Upper lobe of left lung (tissue), 6 donors: ENCODE data around the gene PSMG4. TPM values are rescaled to one million over a fixed set of nuclear protein-coding genes. Genes with fewer than 3 reads are reported as not detected.

Experiments
- ATAC-seq, 2 donors: fragments of 200-7000 bp; cut with Tn5 transposase; one replicate each; pipeline ENCODE4 v1.9.1; 2022; ENCODE audit warnings: mild to moderate bottlenecking in 2 of 2, moderate library complexity in 2 of 2; ENCODE audit not compliant: low FRiP score in 2 of 2
- DNase-seq, 2 donors: peaks; one replicate each; pipeline ENCODE4 v3.0.0-alpha.2; 2019 to 2020
- H3K27ac ChIP-seq, 4 donors: fragments of 200-600 bp; sonication (generic); one replicate each; pipeline ENCODE4 v1.5.1; 2016 to 2019
- H3K27me3 ChIP-seq, 4 donors: fragments of 200-600 bp; sonication (generic); one replicate each; pipeline ENCODE4 v1.5.1; 2017 to 2019
- H3K36me3 ChIP-seq, 4 donors: fragments of 200-600 bp; sonication (generic); one replicate each; pipeline ENCODE4 v1.5.1; 2016 to 2019
- H3K4me1 ChIP-seq, 4 donors: fragments of 200-600 bp; sonication (generic); one replicate each; pipeline ENCODE4 v1.5.1; 2018 to 2019
- H3K4me3 ChIP-seq, 4 donors: fragments of 200-600 bp; sonication (generic); one replicate each; pipeline ENCODE4 v1.5.1; 2017 to 2019; ENCODE audit warnings: mild to moderate bottlenecking in 2 of 4, moderate library complexity in 1 of 4
- H3K9me3 ChIP-seq, 4 donors: fragments of 200-600 bp; sonication (generic); one replicate each; pipeline ENCODE4 v1.5.1; 2018 to 2019
- EP300 ChIP-seq, 4 donors: sonication (generic); formaldehyde crosslinking; IDR thresholded peaks; one replicate each; pipeline ENCODE4 v1.5.1; 2017; ENCODE audit warnings: antibody characterized with exemption in 4 of 4, control low read depth in 2 of 4
- POLR2A ChIP-seq, 4 donors: fragments of 450-650 bp; IDR thresholded peaks; one replicate each; pipeline ENCODE4 v1.5.1; 2016 to 2017; ENCODE audit warnings: antibody characterized with exemption in 4 of 4, mild to moderate bottlenecking in 2 of 4
- POLR2AphosphoS5 ChIP-seq, 2 donors: sonication (generic); formaldehyde crosslinking; IDR thresholded peaks; one replicate each; pipeline ENCODE4 v1.5.1; 2017; ENCODE audit warnings: antibody characterized with exemption in 2 of 2
- WGBS, 2 donors: methylation state at CpG; one replicate each; pipeline ENCODE4 v1.1.5; 2017 to 2018; 5-methylcytosine and 5-hydroxymethylcytosine counted together
- total RNA-seq, 6 donors: library from RNA; depleted of rRNA in 4 of 6; stranded (reverse); fragments of >200 nt in 4 of 6; gene quantifications; one replicate each; pipeline versions ENCODE4 v1.1.0 to v1.2.1, GENCODE V29; 2016 to 2021
- TF ChIP-seq, protein P1 (sequence below), 6 experiments: fragments of 450-650 bp in 4 of 6; fragments of 200-600 bp in 2 of 6; sonication (generic) in 2 of 6; IDR thresholded peaks; one replicate each; pipeline ENCODE4 v1.5.1; 2016 to 2019; ENCODE audit warnings: antibody characterized with exemption in 6 of 6
- donor health status: DM: no; HTN: no; CAD: no; lungs with moderate emphysema.
- donor health status: DM: no; HTN: yes; CAD: no; lungs with severe emphysema.

Gene PSMG4
- total RNA-seq, 6 donors from 2014 or later = 17.0 to 24.5 (median 22.9) TPM

DNA sequence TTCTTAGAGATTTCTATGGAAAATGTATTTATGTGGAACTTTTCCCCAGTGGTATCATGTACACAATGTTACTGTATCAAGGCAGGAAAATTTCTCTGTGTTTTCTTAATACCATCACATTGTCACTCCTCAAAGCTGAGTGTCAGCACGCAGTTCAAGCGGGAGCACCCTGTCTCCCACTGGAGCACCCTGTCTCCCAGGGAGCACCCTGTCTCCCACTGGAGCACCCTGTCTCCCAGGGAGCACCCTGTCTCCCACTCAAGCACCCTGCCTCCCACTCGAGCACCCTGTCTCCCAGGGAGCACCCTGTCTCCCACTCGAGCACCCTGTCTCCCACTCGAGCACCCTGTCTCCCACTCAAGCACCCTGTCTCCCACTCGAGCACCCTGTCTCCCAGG is 51.3 kb downstream of the PSMG4 start:
- WGBS, 2 donors = 68 to 76% methylated on average over 6 of the region's 6 CpGs
- H3K4me3 ChIP-seq = no peak overlapping the region
- no peaks in the 10 kb centered on the region for H3K36me3 ChIP-seq
- H3K9me3 ChIP-seq = peaks cover 0 to 4% (median 0%) of the 10 kb centered on the region in 4 donors
- TF ChIP-seq POLR2A (IDR thresholded peaks at IDR 0.05) (no peak), EP300 (IDR thresholded peaks at IDR 0.05) (no peak), POLR2AphosphoS5 (IDR thresholded peaks at IDR 0.05) (no peak)
- TF ChIP-seq, protein P1, sequence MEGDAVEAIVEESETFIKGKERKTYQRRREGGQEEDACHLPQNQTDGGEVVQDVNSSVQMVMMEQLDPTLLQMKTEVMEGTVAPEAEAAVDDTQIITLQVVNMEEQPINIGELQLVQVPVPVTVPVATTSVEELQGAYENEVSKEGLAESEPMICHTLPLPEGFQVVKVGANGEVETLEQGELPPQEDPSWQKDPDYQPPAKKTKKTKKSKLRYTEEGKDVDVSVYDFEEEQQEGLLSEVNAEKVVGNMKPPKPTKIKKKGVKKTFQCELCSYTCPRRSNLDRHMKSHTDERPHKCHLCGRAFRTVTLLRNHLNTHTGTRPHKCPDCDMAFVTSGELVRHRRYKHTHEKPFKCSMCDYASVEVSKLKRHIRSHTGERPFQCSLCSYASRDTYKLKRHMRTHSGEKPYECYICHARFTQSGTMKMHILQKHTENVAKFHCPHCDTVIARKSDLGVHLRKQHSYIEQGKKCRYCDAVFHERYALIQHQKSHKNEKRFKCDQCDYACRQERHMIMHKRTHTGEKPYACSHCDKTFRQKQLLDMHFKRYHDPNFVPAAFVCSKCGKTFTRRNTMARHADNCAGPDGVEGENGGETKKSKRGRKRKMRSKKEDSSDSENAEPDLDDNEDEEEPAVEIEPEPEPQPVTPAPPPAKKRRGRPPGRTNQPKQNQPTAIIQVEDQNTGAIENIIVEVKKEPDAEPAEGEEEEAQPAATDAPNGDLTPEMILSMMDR (IDR thresholded peaks at IDR 0.05) = no peak
- no peak overlapping the region for H3K27ac ChIP-seq
- peaks cover 0 to 7% (median 0%) of the 10 kb centered on the region in 4 donors for H3K4me1 ChIP-seq
- no peak for ATAC-seq
- DNase-seq = no peak
- H3K27me3 ChIP-seq = no peaks in the 10 kb centered on the region

DNA sequence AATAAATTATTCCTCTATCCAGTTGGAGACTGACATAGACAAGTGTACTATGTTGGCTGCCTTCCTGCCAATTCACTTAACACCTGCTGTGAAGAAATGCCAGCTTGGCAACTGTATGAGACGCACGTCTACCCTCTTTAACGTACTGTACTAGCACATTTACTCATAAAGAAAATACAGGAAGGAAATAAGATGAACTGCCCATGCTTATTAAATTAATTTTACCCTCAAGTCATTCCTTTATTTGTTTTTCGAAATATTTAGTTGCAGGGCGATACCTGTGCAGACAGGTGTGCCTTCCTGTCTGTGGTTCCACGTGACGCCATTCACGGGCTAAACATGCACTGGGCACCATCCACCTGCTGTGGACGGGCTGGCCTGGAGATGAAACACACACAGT is 52.0 kb downstream of the PSMG4 start:
- 65 to 78% methylated on average over 9 of the region's 9 CpGs for WGBS, 2 donors
- H3K27me3 ChIP-seq = no peaks in the 10 kb centered on the region
- H3K4me3 ChIP-seq = no peak overlapping the region
- H3K27ac ChIP-seq = no peak overlapping the region
- no peaks in the 10 kb centered on the region for H3K36me3 ChIP-seq
- no peak for DNase-seq
- TF ChIP-seq POLR2AphosphoS5 (IDR thresholded peaks at IDR 0.05) (no peak), EP300 (IDR thresholded peaks at IDR 0.05) (no peak), POLR2A (IDR thresholded peaks at IDR 0.05) (no peak)
- TF ChIP-seq, protein P1 (IDR thresholded peaks at IDR 0.05) = no peak
- peaks cover 0 to 4% (median 0%) of the 10 kb centered on the region in 4 donors for H3K9me3 ChIP-seq
- H3K4me1 ChIP-seq = peaks cover 0 to 7% (median 0%) of the 10 kb centered on the region in 4 donors
- no peak for ATAC-seq

DNA sequence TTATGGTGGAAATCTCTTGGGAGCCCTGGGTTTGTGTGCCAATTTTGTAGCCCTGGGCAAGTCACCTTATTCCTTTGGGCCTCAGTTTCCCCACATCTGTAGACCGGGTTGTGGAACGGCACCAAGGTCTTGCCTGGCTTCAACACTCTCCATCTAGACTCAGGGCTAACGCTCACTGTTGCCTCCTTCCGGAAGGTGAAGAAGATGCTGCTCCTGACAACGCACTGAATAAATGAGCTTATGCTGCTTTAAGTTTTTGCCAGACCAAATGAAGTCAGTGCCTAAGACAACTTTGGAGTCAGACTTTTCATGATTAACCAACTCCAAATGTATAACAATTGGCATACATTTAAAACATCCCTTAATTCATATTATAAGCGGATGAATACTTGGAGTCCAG is 53.1 kb downstream of the PSMG4 start:
- 94 to 95% methylated on average over 6 of the region's 6 CpGs for WGBS, 2 donors
- TF ChIP-seq, protein P1 (IDR thresholded peaks at IDR 0.05) = no peak
- ATAC-seq (no peak), DNase-seq (no peak)
- no peak overlapping the region for H3K4me3 ChIP-seq
- H3K9me3 ChIP-seq = no peaks in the 10 kb centered on the region
- peaks cover 0 to 7% (median 0%) of the 10 kb centered on the region in 4 donors for H3K4me1 ChIP-seq
- no peaks in the 10 kb centered on the region for H3K36me3 ChIP-seq
- no peak overlapping the region for H3K27ac ChIP-seq
- H3K27me3 ChIP-seq = no peaks in the 10 kb centered on the region

DNA sequence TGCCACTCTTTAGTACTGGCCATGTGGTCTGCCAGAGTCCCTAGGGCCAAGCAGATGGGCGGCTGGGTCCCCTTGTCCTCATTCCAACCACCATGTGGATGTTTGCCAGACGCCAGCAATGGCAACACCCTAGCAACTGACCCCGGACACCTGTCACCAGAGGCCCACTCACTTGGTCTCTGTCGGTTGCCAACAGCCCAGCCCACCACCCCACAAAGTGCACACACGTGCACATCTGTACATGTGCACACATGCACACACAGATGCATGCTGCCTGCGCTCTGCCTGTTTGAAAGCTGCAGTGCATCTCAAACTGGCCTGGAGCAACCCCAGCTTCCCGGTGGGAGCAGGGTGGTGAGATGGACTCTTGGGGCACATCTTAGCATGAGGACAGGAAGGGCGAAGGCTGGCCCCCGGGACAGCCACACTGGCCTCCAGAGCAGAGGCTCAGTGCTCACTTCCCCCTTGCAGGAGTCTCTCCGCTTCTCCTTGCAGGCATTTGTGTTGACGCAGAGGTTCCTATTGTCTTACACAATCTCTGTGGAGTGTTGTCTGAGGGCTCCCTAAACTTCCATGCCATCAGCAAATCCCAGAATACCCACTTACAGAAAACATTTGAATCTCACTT is 54.0 kb downstream of the PSMG4 start:
- Histone ChIP-seq H3K27ac (no peak overlapping the region), H3K9me3 (no peaks in the 10 kb centered on the region), H3K4me3 (no peak overlapping the region), H3K27me3 (no peaks in the 10 kb centered on the region), H3K4me1 (peaks cover 0 to 7% (median 0%) of the 10 kb centered on the region in 4 donors), H3K36me3 (no peaks in the 10 kb centered on the region)
- no peak for DNase-seq
- ATAC-seq = peak in 1 of 2 donors; percentile 52
- WGBS, 2 donors = 74 to 78% methylated on average over 10 to 11 of the region's 11 CpGs
- TF ChIP-seq EP300 (IDR thresholded peaks at IDR 0.05) (no peak), POLR2AphosphoS5 (IDR thresholded peaks at IDR 0.05) (no peak), POLR2A (IDR thresholded peaks at IDR 0.05) (no peak)
- TF ChIP-seq, protein P1 (IDR thresholded peaks at IDR 0.05) = no peak

DNA sequence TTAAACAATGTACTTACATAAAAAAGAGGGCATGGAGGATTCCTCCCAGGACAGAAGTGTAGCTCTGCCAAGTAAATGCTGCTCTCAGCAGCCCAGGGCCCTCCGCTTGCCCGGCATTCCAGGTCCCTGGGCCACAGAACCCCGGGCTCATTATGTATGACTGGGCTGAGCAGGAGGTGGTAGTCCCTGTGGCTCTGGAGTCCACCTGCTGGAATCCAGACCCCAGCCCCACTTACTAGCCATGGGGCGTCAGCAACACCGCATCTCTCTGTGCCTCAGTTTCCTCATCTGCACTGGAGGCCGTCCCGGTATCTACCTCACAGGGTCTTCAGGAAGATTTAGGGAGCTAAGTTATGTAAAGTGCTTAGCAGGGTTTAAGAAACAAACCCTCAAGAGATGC is 55.4 kb downstream of the PSMG4 start:
- no peaks in the 10 kb centered on the region for H3K36me3 ChIP-seq
- ATAC-seq (no peak), DNase-seq (no peak)
- no peak overlapping the region for H3K27ac ChIP-seq
- H3K27me3 ChIP-seq = no peaks in the 10 kb centered on the region
- 90 to 95% methylated on average over 7 of the region's 7 CpGs for WGBS, 2 donors
- no peaks in the 10 kb centered on the region for H3K9me3 ChIP-seq
- H3K4me1 ChIP-seq = peaks cover 0 to 11% (median 1%) of the 10 kb centered on the region in 4 donors
- TF ChIP-seq, protein P1 (IDR thresholded peaks at IDR 0.05) = no peak
- TF ChIP-seq POLR2AphosphoS5 (IDR thresholded peaks at IDR 0.05) (no peak), POLR2A (IDR thresholded peaks at IDR 0.05) (no peak), EP300 (IDR thresholded peaks at IDR 0.05) (no peak)
- H3K4me3 ChIP-seq = no peak overlapping the region
